Keratinocyte (primary cell): Measurements from ENCODE around the gene ARVCF. TPM values are rescaled to one million over a fixed set of nuclear protein-coding genes. Genes with fewer than 3 reads are reported as not detected.

ENCODE experiments used
- DNase-seq: peaks from one replicate; pipeline ENCODE4 v3.0.0-alpha.2; 2011; ENCODE audit warnings: low read depth, missing footprints, low spot score
- FAIRE-seq: peaks from 2 replicates; lab custom pipeline; 2011; peaks lifted over from hg19 to GRCh38; lab: Jason Lieb, UNC
- H2AFZ ChIP-seq: 2 replicates; pipeline ENCODE4 v1.6.0; 2012; ENCODE audit warnings: low read length, control low read depth, inconsistent platforms; ENCODE audit not compliant: control insufficient read depth
- H3K27ac ChIP-seq: 2 replicates; pipeline ENCODE4 v1.5.1; 2011; ENCODE audit warnings: low read length; ENCODE audit not compliant: control insufficient read depth, insufficient read depth
- H3K27me3 ChIP-seq: 3 replicates; pipeline ENCODE4 v1.6.0; 2011; ENCODE audit warnings: low read length; ENCODE audit not compliant: control insufficient read depth, insufficient read depth; ENCODE audit errors: extremely low read depth
- H3K36me3 ChIP-seq, 2 experiments: 2 replicates in 1 of 2; 3 replicates in 1 of 2; pipeline ENCODE4 v1.5.1; 2011; ENCODE audit warnings: low read length in 2 of 2, mild to moderate bottlenecking in 1 of 2; ENCODE audit not compliant: control insufficient read depth in 2 of 2, insufficient read depth in 2 of 2; ENCODE audit errors: extremely low read depth in 1 of 2
- H3K4me1 ChIP-seq: 3 replicates; pipeline ENCODE4 v1.5.1; 2011; ENCODE audit warnings: low read length; ENCODE audit not compliant: control insufficient read depth, insufficient read depth; ENCODE audit errors: extremely low read depth
- H3K4me2 ChIP-seq: 3 replicates; pipeline ENCODE4 v1.6.0; 2011; ENCODE audit warnings: low read depth, low read length; ENCODE audit not compliant: control insufficient read depth, insufficient read depth; ENCODE audit errors: extremely low read depth
- H3K4me3 ChIP-seq, 3 experiments: fragments of 200-600 bp in 1 of 3; sonication (generic) in 1 of 3; 2 replicates in 2 of 3; 3 replicates in 1 of 3; pipeline ENCODE4 v1.5.1; 2011 to 2016; ENCODE audit warnings: low read length in 3 of 3, mild to moderate bottlenecking in 3 of 3, control low read depth in 2 of 3, inconsistent platforms in 1 of 3, low read depth in 1 of 3, mixed read lengths in 1 of 3, mixed run types in 1 of 3, moderate library complexity in 1 of 3; ENCODE audit not compliant: control insufficient read depth in 2 of 3, insufficient read depth in 2 of 3; ENCODE audit errors: extremely low read depth in 1 of 3
- H3K79me2 ChIP-seq: 2 replicates; pipeline ENCODE4 v1.6.0; 2012; ENCODE audit warnings: low read length; ENCODE audit not compliant: control insufficient read depth, insufficient read depth
- H3K9ac ChIP-seq: 3 replicates; pipeline ENCODE4 v1.6.0; 2011; ENCODE audit warnings: low read length; ENCODE audit not compliant: control insufficient read depth, insufficient read depth; ENCODE audit errors: extremely low read depth
- H3K9me1 ChIP-seq: 3 replicates; pipeline ENCODE4 v1.6.0; 2011; ENCODE audit warnings: low read length; ENCODE audit not compliant: control insufficient read depth, insufficient read depth; ENCODE audit errors: extremely low read depth
- H3K9me3 ChIP-seq: 2 replicates; pipeline ENCODE4 v1.5.1; 2012; ENCODE audit warnings: low read depth, low read length; ENCODE audit not compliant: control insufficient read depth
- H4K20me1 ChIP-seq: 3 replicates; pipeline ENCODE4 v1.6.0; 2011; ENCODE audit warnings: low read length; ENCODE audit not compliant: control insufficient read depth, insufficient read depth; ENCODE audit errors: extremely low read depth
- EZH2 ChIP-seq: IDR thresholded peaks from one replicate; pipeline ENCODE4 v1.6.1; 2012; ENCODE audit warnings: inconsistent platforms, mild to moderate bottlenecking, low read length, moderate library complexity
- dilution Hi-C: fragments of 300-500 bp; cut with MboI; formaldehyde crosslinking; loops from one replicate; pipeline ENCODE4 v1.7.0; 2020; ENCODE audit warnings: low sequenced_read_pairs; ENCODE audit not compliant: extremely low pct_ligation_motif_present
- polyA plus RNA-seq, 5 experiments: library from polyadenylated mRNA; depleted of rRNA in 3 of 5; stranded (reverse) in 3 of 5; stranded (forward) in 1 of 5; unstranded in 1 of 5; fragments of >200 nt; gene quantifications; 1 replicate in 1 of 5; 2 replicates in 3 of 5; 3 replicates in 1 of 5; pipeline versions ENCODE4 v1.2.1 to v1.2.3, GENCODE V29; 2011 to 2012; ENCODE audit warnings: missing spikeins in 2 of 5, low read depth in 1 of 5, low replicate concordance in 1 of 5
- TF ChIP-seq, protein P1 (sequence below), 3 experiments: IDR thresholded peaks in 1 of 3; conservative IDR thresholded peaks in 1 of 3; optimal IDR thresholded peaks in 1 of 3; 2 replicates in 2 of 3; 3 replicates in 1 of 3; pipeline versions ENCODE3 to v1.5.1; 2011; ENCODE audit warnings: low read length in 3 of 3, mild to moderate bottlenecking in 3 of 3, moderate library complexity in 2 of 3, control low read depth in 1 of 3, inconsistent platforms in 1 of 3; ENCODE audit not compliant: insufficient read depth in 2 of 3; ENCODE audit errors: extremely low read depth in 1 of 3

ARVCF gene
- polyA plus RNA-seq, 1 donor (not counting 4 experiments of a cell fraction or from before 2014, with no cell fraction given): 5.7 TPM

DNA sequence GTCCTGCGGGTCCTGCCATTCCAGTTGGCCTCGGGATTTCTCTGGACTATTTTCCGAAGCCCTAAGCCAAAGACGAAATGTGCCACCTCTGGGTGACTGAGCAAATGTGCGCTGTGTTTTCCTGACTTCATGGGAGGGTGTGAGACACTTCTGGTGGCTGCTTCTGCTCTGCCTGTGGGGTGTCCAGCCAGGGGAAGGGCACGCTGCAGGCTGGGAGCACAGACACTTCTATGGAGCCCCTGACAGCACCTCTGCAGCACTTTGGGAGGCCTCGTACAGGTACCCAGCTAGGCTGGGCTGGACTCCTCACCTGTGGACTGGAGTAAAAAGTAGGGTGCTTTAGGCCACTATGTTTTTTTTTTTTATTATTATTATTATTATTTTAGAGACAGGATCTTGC, 22.0 kb upstream of the ARVCF start:
- dilution Hi-C loops: no loop called here
- no peak for DNase-seq
- no peaks in the 10 kb centered on the region for H3K27me3 ChIP-seq
- TF ChIP-seq, protein P1, sequence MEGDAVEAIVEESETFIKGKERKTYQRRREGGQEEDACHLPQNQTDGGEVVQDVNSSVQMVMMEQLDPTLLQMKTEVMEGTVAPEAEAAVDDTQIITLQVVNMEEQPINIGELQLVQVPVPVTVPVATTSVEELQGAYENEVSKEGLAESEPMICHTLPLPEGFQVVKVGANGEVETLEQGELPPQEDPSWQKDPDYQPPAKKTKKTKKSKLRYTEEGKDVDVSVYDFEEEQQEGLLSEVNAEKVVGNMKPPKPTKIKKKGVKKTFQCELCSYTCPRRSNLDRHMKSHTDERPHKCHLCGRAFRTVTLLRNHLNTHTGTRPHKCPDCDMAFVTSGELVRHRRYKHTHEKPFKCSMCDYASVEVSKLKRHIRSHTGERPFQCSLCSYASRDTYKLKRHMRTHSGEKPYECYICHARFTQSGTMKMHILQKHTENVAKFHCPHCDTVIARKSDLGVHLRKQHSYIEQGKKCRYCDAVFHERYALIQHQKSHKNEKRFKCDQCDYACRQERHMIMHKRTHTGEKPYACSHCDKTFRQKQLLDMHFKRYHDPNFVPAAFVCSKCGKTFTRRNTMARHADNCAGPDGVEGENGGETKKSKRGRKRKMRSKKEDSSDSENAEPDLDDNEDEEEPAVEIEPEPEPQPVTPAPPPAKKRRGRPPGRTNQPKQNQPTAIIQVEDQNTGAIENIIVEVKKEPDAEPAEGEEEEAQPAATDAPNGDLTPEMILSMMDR (optimal IDR thresholded peaks at IDR 0.05 in 1 of 3, IDR thresholded peaks at IDR 0.05 in 1 of 3, conservative IDR thresholded peaks at IDR 0.05 in 1 of 3; ENCODE audit: extremely low read depth in 1 of 3, insufficient read depth in 2 of 3, low read length in 3 of 3): no peak
- no peak for TF ChIP-seq EZH2
- no peaks in the 10 kb centered on the region for H3K9me1 ChIP-seq
- H3K9ac ChIP-seq: no peak overlapping the region
- no peaks in the 10 kb centered on the region for H3K9me3 ChIP-seq
- H3K79me2 ChIP-seq: no peaks in the 10 kb centered on the region
- H3K4me2 ChIP-seq: no peak overlapping the region
- no peak for FAIRE-seq
- peaks cover 3% of the 10 kb centered on the region for H4K20me1 ChIP-seq
- H3K36me3 ChIP-seq: peaks cover 8 to 25% of the 10 kb centered on the region in 2 experiments
- no peak overlapping the region for H3K27ac ChIP-seq
- no peak overlapping the region for H3K4me3 ChIP-seq
- no peaks in the 10 kb centered on the region for H3K4me1 ChIP-seq
- no peak overlapping the region for H2AFZ ChIP-seq

DNA sequence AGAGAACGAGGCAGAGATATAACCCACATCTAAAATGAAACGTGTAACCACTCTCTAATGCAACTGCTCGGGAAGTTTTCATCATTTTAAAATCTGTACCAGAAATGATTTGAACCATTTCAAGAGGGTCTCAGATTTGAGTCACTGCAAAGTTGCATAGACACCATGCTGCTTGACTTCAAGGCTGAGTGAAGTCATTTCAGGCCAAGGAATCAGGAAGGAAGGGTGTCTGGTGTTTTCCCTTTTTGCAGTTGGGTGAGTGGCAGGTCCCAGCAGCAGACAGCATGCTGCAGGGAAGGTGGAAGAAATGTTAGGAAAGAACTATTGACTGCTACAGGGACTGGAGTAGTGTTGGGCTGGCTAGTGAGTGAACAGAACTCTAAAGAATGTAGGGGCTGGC, 20.8 kb upstream of the ARVCF start:
- Histone ChIP-seq H3K9ac (no peak overlapping the region), H3K27me3 (no peaks in the 10 kb centered on the region), H3K9me3 (no peaks in the 10 kb centered on the region), H3K79me2 (peaks cover 2% of the 10 kb centered on the region), H3K36me3 (peaks cover 13 to 19% of the 10 kb centered on the region in 2 experiments), H2AFZ (no peak overlapping the region), H3K4me1 (peaks cover 3% of the 10 kb centered on the region), H3K4me2 (no peak overlapping the region), H3K9me1 (no peaks in the 10 kb centered on the region), H3K27ac (no peak overlapping the region), H4K20me1 (peaks cover 3% of the 10 kb centered on the region), H3K4me3 (no peak overlapping the region)
- no peak for FAIRE-seq
- dilution Hi-C loops: no loop called here
- no peak for DNase-seq
- TF ChIP-seq EZH2: no peak
- TF ChIP-seq, protein P1 (optimal IDR thresholded peaks at IDR 0.05 in 1 of 3, IDR thresholded peaks at IDR 0.05 in 1 of 3, conservative IDR thresholded peaks at IDR 0.05 in 1 of 3; ENCODE audit: extremely low read depth in 1 of 3, insufficient read depth in 2 of 3, low read length in 3 of 3): no peak
